Subcutaneous adipose tissue (tissue), 4 donors: Measurements from ENCODE around the gene CD79A. TPM values are rescaled to one million over a fixed set of nuclear protein-coding genes. Genes with fewer than 3 reads are reported as not detected.

ENCODE experiments used
- CTCF ChIP-seq: fragments of 450-650 bp; IDR thresholded peaks from one replicate; pipeline ENCODE4 v1.5.1; 2016; ENCODE audit warnings: low read depth, mild to moderate bottlenecking, control low read depth, antibody characterized with exemption, moderate library complexity
- total RNA-seq, 4 donors: library from RNA; depleted of rRNA; stranded (reverse); fragments of >200 nt; gene quantifications; one replicate each; pipeline ENCODE4 v1.1.0, GENCODE V29; 2016

Gene CD79A
- total RNA-seq, 4 donors from 2014 or later: 0.51 TPM; not detected in 3

GRCh38 chr19:41896581-41896942 lies 19.5 kb downstream of the CD79A start:
- no peak for TF ChIP-seq CTCF

GRCh38 chr19:41897181-41897580 lies 20.1 kb downstream of the CD79A start:
- TF ChIP-seq CTCF: no peak

- no peak for TF ChIP-seq CTCF
Measured at GRCh38 chr19:41897820-41898219, 20.7 kb downstream of the CD79A start.

GRCh38 chr19:41898235-41898634 lies 21.2 kb downstream of the CD79A start:
- no peak for TF ChIP-seq CTCF

- TF ChIP-seq CTCF: no peak
Measured at GRCh38 chr19:41901707-41902360, 24.8 kb downstream of the CD79A start.

GRCh38 chr19:41902594-41902993 lies 25.5 kb downstream of the CD79A start:
- no peak for TF ChIP-seq CTCF

- no peak for TF ChIP-seq CTCF
Measured at GRCh38 chr19:41903193-41903953, 26.3 kb downstream of the CD79A start.
